ENCODE results near the gene KDM1B. TPM values are rescaled to one million over a fixed set of nuclear protein-coding genes. Genes with fewer than 3 reads are reported as not detected.

The KDM1B gene
- total and polyA plus RNA-seq, 2 experiments from 2014 or later: 3.8 to 9.0 TPM

GRCh38 chr6:18214003-18214402 is 58.8 kb downstream of the KDM1B start:
- Histone ChIP-seq H3F3A (replicated peaks; ENCODE audit: low read depth) (no peaks in the 10 kb centered on the region), H2AFZ (no peak overlapping the region), H3K36me3 (ENCODE audit: insufficient read depth) (peaks cover 3% of the 10 kb centered on the region; the same call in 1 of the 2 replicates), H3K27me3 (ENCODE audit: insufficient read depth) (no peaks in the 10 kb centered on the region), H3K4me1 (ENCODE audit: insufficient read depth) (no peaks in the 10 kb centered on the region), H4K20me1 (replicated peaks; ENCODE audit: insufficient read depth) (0 out of 2 replicates have a peak, but pooled peaks cover 4% of the 10 kb centered on the region), H3K79me2 (replicated peaks; ENCODE audit: insufficient read depth) (no peaks in the 10 kb centered on the region), H3K4me3 (no peak overlapping the region), H3K27ac (ENCODE audit: low read depth) (no peak overlapping the region), H3K4me2 (no peak overlapping the region), H3K9me2 (ENCODE audit: insufficient read depth) (no peaks in the 10 kb centered on the region)
- no peak for ATAC-seq
- peaks cover 2% of the 10 kb centered on the region; the same call in 1 of the 3 replicates for H3K4me1 Mint-ChIP-seq
- no peaks in the 10 kb centered on the region for H3K9me3 Mint-ChIP-seq
- TF ChIP-seq EZH2 (IDR thresholded peaks at IDR 0.05; ENCODE audit: low read depth, unreplicated experiment) (no peak), ZNF331 (CRISPR knock-in tag; IDR thresholded peaks at IDR 0.05; ENCODE audit: low read depth) (no peak), CTCF (conservative IDR thresholded peaks at IDR 0.05; ENCODE audit: low read depth in 2 of 2) (no peak), ETS1 (IDR thresholded peaks at IDR 0.05) (no peak), NANOG (IDR thresholded peaks at IDR 0.05; ENCODE audit: borderline replicate concordance) (no peak), EZH2phosphoT487 (IDR thresholded peaks at IDR 0.05; ENCODE audit: unreplicated experiment) (no peak), ZNF114 (CRISPR knock-in tag; IDR thresholded peaks at IDR 0.05) (no peak), ZNF462 (CRISPR knock-in tag; IDR thresholded peaks at IDR 0.05) (no peak), REST (IDR thresholded peaks at IDR 0.05; ENCODE audit: unreplicated experiment) (no peak), JUNB (IDR thresholded peaks at IDR 0.05; ENCODE audit: unreplicated experiment) (no peak), CREB1 (CRISPR knock-in tag; IDR thresholded peaks at IDR 0.05; ENCODE audit: low read depth) (no peak), STAT1 (IDR thresholded peaks at IDR 0.05; ENCODE audit: unreplicated experiment) (no peak), POLR2AphosphoS5 (IDR thresholded peaks at IDR 0.05; ENCODE audit: low read depth) (no peak)
- peaks cover 3% of the 10 kb centered on the region for H3K27me3 Mint-ChIP-seq (ENCODE audit: insufficient read depth, low read depth, poor library complexity)
- H3K36me3 Mint-ChIP-seq (ENCODE audit: low read depth): peaks cover 23% of the 10 kb centered on the region
- no peak overlapping the region for H3K27ac Mint-ChIP-seq
- no peak for DNase-seq (ENCODE audit: low spot score)
- H3K4me3 Mint-ChIP-seq: no peak overlapping the region

Data from GM23338 (cell line).